ENCODE results near the gene SREK1IP1. TPM values are rescaled to one million over a fixed set of nuclear protein-coding genes. Genes with fewer than 3 reads are reported as not detected.

The SREK1IP1 gene
- 10 to 100 TPM; 22.9 to 28.7 TPM for total RNA-seq

DNA sequence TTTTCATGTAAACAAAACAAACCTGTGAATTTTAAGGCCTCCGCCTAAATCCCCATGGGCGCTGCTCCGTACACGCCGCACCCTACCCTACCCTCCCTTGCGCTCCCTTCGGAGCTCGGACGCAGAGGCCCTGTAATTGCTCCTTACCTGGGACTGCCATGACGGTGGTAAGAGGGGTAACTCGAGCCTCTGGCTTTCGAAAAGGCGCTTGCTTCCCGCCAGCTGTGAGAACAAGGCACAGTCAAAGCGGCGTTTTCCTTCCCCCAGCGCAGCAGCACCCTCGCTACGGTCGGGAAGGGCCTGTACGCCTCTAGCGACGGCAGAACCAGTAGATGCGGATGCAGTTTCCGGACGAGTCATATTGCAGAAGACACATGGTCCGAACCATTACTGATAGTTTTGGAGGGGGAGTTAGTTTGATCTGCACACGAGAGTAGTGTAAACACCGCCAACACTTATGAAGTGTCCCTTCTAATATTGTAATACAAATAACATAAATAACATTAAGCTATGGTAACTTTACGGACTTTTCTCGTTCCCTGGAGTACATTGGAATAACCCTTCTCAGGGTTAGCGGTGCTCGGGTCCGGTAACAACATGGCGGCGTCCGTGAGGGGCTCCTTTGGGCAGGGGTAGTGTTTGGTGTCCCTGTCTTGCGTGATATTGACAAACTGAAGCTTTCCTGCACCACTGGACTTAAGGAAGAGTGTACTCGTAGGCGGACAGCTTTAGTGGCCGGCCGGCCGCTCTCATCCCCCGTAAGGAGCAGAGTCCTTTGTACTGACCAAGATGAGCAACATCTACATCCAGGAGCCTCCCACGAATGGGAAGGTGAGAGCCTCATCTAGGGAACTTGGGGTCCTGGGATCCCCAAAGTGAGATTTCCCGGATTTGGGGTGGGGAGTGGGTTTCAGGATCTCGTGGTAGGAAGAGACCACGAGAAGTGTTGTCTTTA lies at the start of gene SREK1IP1, which contains the start of gene CWC27:
Gene SREK1IP1, minus strand, starts transcription at position 334 of the 955 bp plus-strand sequence. Its CDS starts 174 bp downstream, at position 160.
Gene CWC27, plus strand, starts transcription at position 573 of the 955 bp plus-strand sequence. Its CDS starts 217 bp downstream, at position 790.
- peak within 1 kb of the TSS; percentile 100 for H3K27ac Mint-ChIP-seq
- peak within 1 kb of the TSS; percentile 95 to 99 for H3K4me3 Mint-ChIP-seq
- no peaks in the 10 kb centered on the region for H3K27me3 Mint-ChIP-seq (ENCODE audit: low read depth)
- ATAC-seq (replicated peaks in 1 of 2) (peak; percentile 98), DNase-seq (peak; percentile 81 to 86)
- no peaks in the 10 kb centered on the region for H3K9me3 Mint-ChIP-seq
- H3K36me3 Mint-ChIP-seq (ENCODE audit: insufficient read depth in 2 of 2) = peaks cover 1 to 7% of the 10 kb centered on the region in 2 donors
- H3K4me1 Mint-ChIP-seq (ENCODE audit: low read depth) = peaks cover 44% of the 10 kb centered on the region

DNA sequence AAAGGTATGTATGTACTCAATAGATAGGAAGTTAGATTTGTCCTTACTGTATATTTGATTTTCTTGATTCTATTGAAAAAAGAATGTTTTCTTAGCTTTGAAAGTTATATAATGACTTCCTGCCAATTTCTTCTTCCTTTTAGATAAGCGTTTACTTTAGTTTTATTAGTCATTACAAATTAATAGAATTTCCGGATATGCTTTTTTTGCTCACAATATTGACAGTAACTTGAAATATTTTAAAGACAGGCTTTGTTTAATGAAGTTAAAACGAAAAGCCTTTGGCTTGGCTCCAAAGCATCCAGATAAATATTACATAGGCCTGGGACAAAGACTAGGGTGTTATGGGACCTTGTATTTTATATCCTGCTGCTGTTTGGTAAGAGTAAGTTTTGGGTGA lies 49.8 kb upstream of the SREK1IP1 start:
- Mint-ChIP-seq H3K4me3 (no peak overlapping the region), H3K36me3 (ENCODE audit: insufficient read depth in 2 of 2) (peaks cover 0 to 3% of the 10 kb centered on the region in 2 donors), H3K27ac (no peak overlapping the region), H3K9me3 (no peaks in the 10 kb centered on the region), H3K27me3 (ENCODE audit: low read depth) (no peaks in the 10 kb centered on the region), H3K4me1 (ENCODE audit: low read depth) (peaks cover 29% of the 10 kb centered on the region)
- no peak for DNase-seq
- no peak for ATAC-seq (replicated peaks in 1 of 2)

DNA sequence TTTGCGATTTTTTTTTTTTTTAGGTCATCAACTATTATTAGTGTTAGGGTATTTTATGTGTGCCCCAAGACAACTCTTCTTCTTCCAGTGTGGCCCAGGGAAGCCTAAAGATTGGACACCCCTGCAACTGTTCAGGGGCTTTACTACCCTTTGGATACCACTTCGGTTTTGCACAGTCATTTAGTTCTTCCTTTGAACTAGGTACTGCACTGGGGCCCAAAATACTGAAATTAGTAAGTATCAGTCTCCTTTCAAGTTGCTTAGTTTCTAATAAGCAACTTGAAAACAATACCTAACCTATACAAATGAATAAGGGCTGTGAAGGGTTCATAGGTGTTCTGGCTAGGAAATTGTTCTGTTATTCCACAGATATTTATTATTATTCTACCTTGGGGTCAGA lies 45.6 kb upstream of the SREK1IP1 start:
- no peaks in the 10 kb centered on the region for H3K9me3 Mint-ChIP-seq
- no peaks in the 10 kb centered on the region for H3K36me3 Mint-ChIP-seq (ENCODE audit: insufficient read depth in 2 of 2)
- H3K4me3 Mint-ChIP-seq = no peak overlapping the region
- no peak overlapping the region for H3K27ac Mint-ChIP-seq
- peaks cover 15% of the 10 kb centered on the region for H3K4me1 Mint-ChIP-seq (ENCODE audit: low read depth)
- no peaks in the 10 kb centered on the region for H3K27me3 Mint-ChIP-seq (ENCODE audit: low read depth)
- ATAC-seq (replicated peaks in 1 of 2) (peak; percentile 87 to 90), DNase-seq (no peak)

DNA sequence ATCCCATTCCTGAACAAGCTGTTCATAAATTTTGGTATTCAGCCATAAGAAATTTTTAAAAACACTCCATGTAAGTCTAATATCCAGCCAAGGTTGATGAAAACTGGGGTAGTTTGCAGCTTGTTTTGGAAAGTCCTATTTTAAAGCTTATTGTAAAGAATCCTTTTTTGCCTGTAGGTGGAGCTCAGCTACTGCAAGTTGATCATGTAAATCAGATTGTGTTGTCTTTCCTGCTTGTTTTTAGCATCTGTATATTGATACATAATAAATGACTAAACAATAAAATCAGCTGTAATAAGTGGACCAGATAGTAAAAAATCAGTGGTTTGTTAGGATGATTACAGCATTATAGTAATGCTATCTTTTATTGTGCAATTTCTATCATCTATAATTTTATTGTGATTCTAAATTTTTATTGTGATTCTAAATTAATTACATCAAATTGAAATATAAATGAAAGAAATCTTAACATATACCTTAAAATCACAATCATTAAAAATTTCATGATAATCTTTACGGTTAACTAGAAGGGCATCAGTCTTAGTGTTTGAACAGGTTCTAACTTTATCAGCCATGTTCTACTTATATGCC lies 42.7 kb upstream of the SREK1IP1 start:
- no peak overlapping the region for H3K27ac Mint-ChIP-seq
- peaks cover 0 to 1% of the 10 kb centered on the region in 2 donors for H3K36me3 Mint-ChIP-seq (ENCODE audit: insufficient read depth in 2 of 2)
- peak in 1 of 2 donors; percentile 3 for DNase-seq
- no peaks in the 10 kb centered on the region for H3K9me3 Mint-ChIP-seq
- H3K4me1 Mint-ChIP-seq (ENCODE audit: low read depth) = peaks cover 15% of the 10 kb centered on the region
- no peak overlapping the region for H3K4me3 Mint-ChIP-seq
- ATAC-seq (replicated peaks in 1 of 2) = no peak
- no peaks in the 10 kb centered on the region for H3K27me3 Mint-ChIP-seq (ENCODE audit: low read depth)

DNA sequence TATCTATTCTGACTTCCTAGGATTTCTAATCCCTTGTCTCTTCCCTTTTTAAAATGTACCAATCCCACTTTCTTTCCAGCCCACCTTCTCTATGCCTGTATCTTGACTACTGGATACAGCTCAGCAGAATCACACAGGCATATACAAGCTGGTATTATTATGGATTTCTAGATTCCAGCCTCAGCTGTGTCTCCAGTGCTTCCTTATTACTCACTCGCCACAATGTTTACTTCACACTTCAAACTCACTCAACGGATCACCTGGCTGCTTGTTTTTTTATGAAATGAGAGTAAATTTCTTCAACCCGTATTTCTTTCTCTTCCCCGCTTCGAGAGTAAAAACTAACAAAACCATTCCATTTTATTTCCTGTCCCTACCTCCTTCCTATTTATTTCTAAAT lies 39.0 kb upstream of the SREK1IP1 start:
- Mint-ChIP-seq H3K36me3 (ENCODE audit: insufficient read depth in 2 of 2) (peaks cover 0 to 1% of the 10 kb centered on the region in 2 donors), H3K9me3 (no peaks in the 10 kb centered on the region), H3K27ac (peak overlapping the region; percentile 18), H3K27me3 (ENCODE audit: low read depth) (no peaks in the 10 kb centered on the region), H3K4me1 (ENCODE audit: low read depth) (no peaks in the 10 kb centered on the region), H3K4me3 (no peak overlapping the region)
- DNase-seq (no peak), ATAC-seq (replicated peaks in 1 of 2) (no peak)

DNA sequence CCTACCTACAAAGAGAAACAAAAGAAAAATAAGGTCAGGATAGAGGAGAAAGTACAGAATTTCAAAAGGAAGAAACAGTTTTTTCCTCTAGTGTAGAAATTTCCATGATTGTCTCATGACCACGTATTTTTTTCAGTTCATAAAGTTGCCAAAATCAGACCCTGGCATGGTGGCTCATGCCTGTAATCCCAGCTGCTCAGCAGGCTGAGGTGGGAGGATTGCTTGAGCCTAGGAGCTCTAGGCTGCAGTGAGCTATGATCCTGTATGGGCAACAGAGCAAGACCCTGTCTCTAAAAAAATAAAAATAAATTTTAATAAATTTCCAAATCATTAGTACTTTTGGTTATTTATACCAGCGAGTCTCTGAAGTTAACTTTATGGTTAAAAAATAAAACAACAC lies 38.0 kb upstream of the SREK1IP1 start:
- H3K27me3 Mint-ChIP-seq (ENCODE audit: low read depth) = no peaks in the 10 kb centered on the region
- no peak for ATAC-seq (replicated peaks in 1 of 2)
- H3K36me3 Mint-ChIP-seq (ENCODE audit: insufficient read depth in 2 of 2) = peaks cover 0 to 1% of the 10 kb centered on the region in 2 donors
- H3K4me3 Mint-ChIP-seq = no peak overlapping the region
- no peak overlapping the region for H3K27ac Mint-ChIP-seq
- DNase-seq = no peak
- no peaks in the 10 kb centered on the region for H3K4me1 Mint-ChIP-seq (ENCODE audit: low read depth)
- no peaks in the 10 kb centered on the region for H3K9me3 Mint-ChIP-seq

DNA sequence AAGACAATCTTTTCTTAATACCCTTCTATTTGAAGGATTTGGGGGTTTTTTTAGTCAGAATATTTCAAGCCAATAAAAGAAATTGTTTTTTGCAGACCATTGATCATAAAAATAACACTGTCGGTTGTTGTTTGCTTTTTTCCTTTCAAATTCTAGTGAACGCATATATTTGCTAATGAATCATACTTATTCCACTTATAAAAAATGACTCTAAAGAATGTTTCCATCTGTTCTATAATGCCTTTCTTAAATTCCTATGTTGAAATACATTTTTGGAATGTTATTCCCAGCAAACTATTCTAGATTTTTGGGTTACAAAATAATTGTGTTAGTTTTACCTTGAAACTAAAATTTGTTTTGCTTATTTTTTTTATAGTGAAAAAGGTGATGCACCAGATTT lies 32.4 kb upstream of the SREK1IP1 start:
- Mint-ChIP-seq H3K4me3 (no peak overlapping the region), H3K27me3 (ENCODE audit: low read depth) (no peaks in the 10 kb centered on the region), H3K36me3 (ENCODE audit: insufficient read depth in 2 of 2) (no peaks in the 10 kb centered on the region), H3K4me1 (ENCODE audit: low read depth) (no peaks in the 10 kb centered on the region), H3K9me3 (no peaks in the 10 kb centered on the region), H3K27ac (no peak overlapping the region)
- DNase-seq (no peak), ATAC-seq (replicated peaks in 1 of 2) (no peak)

DNA sequence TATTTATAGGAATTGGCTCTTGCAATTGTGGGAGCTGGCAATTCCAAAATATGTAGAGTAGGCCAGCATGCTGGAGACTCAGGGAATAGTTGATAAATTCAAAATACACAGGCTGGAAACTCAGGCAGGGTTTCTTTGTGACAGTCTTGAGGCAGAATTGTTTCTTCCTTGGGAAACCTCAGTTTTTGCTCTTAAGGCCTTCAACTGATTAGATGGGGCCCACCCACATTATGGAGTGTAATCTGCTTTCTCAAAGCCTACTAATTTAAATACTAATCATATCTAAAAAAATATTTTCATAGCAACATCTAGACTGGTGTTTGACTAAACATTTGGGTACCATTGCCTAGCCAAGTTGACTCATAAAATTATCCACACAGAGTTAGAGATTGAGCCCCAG lies 27.8 kb upstream of the SREK1IP1 start:
- no peak overlapping the region for H3K4me3 Mint-ChIP-seq
- no peaks in the 10 kb centered on the region for H3K9me3 Mint-ChIP-seq
- ATAC-seq (replicated peaks in 1 of 2) (no peak), DNase-seq (no peak)
- no peaks in the 10 kb centered on the region for H3K27me3 Mint-ChIP-seq (ENCODE audit: low read depth)
- no peaks in the 10 kb centered on the region for H3K4me1 Mint-ChIP-seq (ENCODE audit: low read depth)
- H3K27ac Mint-ChIP-seq = no peak overlapping the region
- H3K36me3 Mint-ChIP-seq (ENCODE audit: insufficient read depth in 2 of 2) = no peaks in the 10 kb centered on the region

DNA sequence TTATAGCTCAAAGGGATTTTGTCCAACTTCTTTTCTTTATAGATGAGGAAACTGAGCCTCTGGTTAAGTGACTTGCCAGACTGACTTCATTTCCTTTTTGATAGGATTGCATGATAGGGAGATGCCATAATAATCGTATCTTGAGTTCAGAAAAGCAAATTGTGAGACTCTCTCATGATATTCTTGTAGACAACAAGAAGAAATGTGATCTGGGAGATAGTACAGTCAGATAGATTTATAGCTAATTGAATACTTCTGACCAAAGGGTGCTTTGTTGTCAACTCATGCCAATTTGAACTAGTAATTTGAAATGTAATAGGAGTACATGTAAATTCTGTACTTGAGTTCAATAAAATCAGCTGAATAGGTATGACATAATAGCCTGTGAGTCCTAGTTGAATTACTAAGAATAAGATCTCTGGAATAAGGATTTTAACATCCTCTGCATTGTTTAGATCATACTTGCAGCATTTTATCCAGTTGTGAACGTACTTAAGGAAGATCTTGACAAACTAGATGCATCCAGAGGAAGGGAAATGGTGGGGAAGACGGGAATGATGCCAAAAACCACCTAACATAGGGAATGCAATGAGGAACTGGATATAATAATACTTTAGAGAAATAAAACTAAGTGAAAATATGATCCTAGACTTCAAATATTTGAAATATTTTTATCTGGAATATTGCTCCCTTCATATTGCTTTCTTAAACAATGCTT lies 25.7 kb upstream of the SREK1IP1 start:
- no peak overlapping the region for H3K27ac Mint-ChIP-seq
- no peaks in the 10 kb centered on the region for H3K36me3 Mint-ChIP-seq (ENCODE audit: insufficient read depth in 2 of 2)
- no peaks in the 10 kb centered on the region for H3K4me1 Mint-ChIP-seq (ENCODE audit: low read depth)
- no peak overlapping the region for H3K4me3 Mint-ChIP-seq
- H3K27me3 Mint-ChIP-seq (ENCODE audit: low read depth) = no peaks in the 10 kb centered on the region
- ATAC-seq (replicated peaks in 1 of 2) (no peak), DNase-seq (no peak)
- H3K9me3 Mint-ChIP-seq = no peaks in the 10 kb centered on the region

DNA sequence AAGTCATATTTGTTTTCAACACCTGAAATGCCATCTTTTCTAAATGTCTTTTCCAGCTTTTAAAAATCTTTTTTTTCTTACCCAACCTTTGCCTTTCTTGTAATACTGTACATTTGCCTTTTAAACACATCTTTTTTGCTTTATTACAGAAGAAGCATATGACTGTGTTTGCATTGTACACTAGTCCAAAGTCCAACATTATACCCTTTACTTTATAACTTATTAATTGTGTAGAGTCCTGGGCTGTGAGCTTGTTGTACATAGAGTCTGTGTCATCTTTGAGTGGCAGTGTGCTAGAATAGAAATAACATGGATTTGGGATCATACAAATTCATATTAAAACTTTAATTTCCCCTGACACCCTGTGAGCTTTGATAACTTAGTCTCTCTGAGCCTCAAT lies 24.0 kb upstream of the SREK1IP1 start:
- no peaks in the 10 kb centered on the region for H3K27me3 Mint-ChIP-seq (ENCODE audit: low read depth)
- H3K27ac Mint-ChIP-seq = peak overlapping the region; percentile 2
- H3K4me1 Mint-ChIP-seq (ENCODE audit: low read depth) = no peaks in the 10 kb centered on the region
- H3K9me3 Mint-ChIP-seq = no peaks in the 10 kb centered on the region
- ATAC-seq (replicated peaks in 1 of 2) (no peak), DNase-seq (no peak)
- H3K4me3 Mint-ChIP-seq = no peak overlapping the region
- no peaks in the 10 kb centered on the region for H3K36me3 Mint-ChIP-seq (ENCODE audit: insufficient read depth in 2 of 2)

DNA sequence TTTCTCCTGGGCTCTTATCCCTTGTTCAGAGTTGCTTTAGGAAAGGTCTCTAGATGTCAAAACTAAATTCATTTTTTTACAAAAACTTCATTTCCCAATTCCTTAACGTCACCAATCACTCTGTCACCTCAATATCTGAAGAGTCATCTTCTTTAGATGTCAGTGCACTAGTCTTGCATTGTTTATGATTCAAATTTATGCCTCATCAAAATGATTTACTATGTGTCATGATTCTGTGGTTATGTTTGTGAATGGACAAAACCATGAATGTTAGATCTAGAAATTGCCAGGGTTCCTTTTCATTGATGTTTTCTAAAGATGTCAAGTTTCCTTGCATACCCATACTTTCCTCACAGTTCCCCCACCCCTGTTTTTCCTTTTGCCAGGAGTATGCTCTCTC lies 21.7 kb upstream of the SREK1IP1 start:
- ATAC-seq (replicated peaks in 1 of 2) = peak in 1 of 2 donors; percentile 92
- Mint-ChIP-seq H3K27ac (peak overlapping the region; percentile 15), H3K36me3 (ENCODE audit: insufficient read depth in 2 of 2) (peaks cover 3 to 6% of the 10 kb centered on the region in 2 donors), H3K27me3 (ENCODE audit: low read depth) (no peaks in the 10 kb centered on the region), H3K4me3 (peak overlapping the region in 1 of 2 donors; percentile 3), H3K9me3 (no peaks in the 10 kb centered on the region), H3K4me1 (ENCODE audit: low read depth) (no peaks in the 10 kb centered on the region)
- DNase-seq = no peak

DNA sequence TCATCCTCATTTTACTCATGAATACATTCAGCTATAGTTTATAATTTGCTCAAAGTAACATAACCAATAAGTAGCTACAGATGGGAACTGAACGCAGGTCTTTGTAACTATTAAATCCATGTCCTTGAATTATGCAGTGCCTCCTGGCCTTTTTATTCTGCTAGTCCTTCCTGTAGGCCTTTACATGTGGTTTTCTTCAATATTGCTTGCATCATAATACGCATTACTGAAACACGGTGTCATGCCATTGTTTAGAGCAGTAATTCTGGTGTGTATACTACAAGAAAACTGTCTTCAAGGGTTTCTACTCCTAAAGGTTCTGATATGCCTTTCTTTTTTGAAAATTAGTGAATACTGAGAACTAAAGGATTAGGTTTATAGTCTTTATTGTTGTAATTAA lies 21.0 kb upstream of the SREK1IP1 start:
- ATAC-seq (replicated peaks in 1 of 2) = no peak
- Mint-ChIP-seq H3K4me1 (ENCODE audit: low read depth) (no peaks in the 10 kb centered on the region), H3K4me3 (no peak overlapping the region), H3K27me3 (ENCODE audit: low read depth) (no peaks in the 10 kb centered on the region), H3K36me3 (ENCODE audit: insufficient read depth in 2 of 2) (peaks cover 3 to 6% of the 10 kb centered on the region in 2 donors), H3K9me3 (no peaks in the 10 kb centered on the region), H3K27ac (no peak overlapping the region)
- DNase-seq = no peak

DNA sequence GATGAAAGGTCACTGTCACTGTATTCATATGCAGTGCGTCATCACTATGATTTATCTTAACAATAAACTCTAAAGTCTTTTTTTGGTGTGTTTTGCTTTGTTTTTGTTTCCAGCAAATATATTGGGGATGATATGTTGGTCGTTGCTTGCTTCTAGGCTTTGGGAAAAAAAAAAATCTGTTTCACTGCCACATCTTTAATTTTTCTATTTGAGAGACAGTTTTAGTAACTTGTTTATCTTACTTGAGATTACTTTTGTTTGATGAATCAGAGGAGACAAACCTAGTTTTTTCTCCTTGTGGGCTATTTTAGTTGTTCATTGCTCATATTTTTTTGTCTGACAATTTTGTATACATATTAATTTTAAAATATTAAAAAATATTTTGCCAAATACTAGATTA lies 19.7 kb upstream of the SREK1IP1 start:
- no peaks in the 10 kb centered on the region for H3K27me3 Mint-ChIP-seq (ENCODE audit: low read depth)
- H3K4me3 Mint-ChIP-seq = no peak overlapping the region
- no peak for DNase-seq
- H3K9me3 Mint-ChIP-seq = no peaks in the 10 kb centered on the region
- no peak for ATAC-seq (replicated peaks in 1 of 2)
- H3K4me1 Mint-ChIP-seq (ENCODE audit: low read depth) = no peaks in the 10 kb centered on the region
- peaks cover 3 to 6% of the 10 kb centered on the region in 2 donors for H3K36me3 Mint-ChIP-seq (ENCODE audit: insufficient read depth in 2 of 2)
- no peak overlapping the region for H3K27ac Mint-ChIP-seq
